ENCODE results near the gene ZMIZ1. TPM values are rescaled to one million over a fixed set of nuclear protein-coding genes. Genes with fewer than 3 reads are reported as not detected.

The ZMIZ1 gene
- polyA plus RNA-seq, 2 of the 4 experiments (the other 2 are of a cell fraction): 8.1 to 30.3 TPM

DNA sequence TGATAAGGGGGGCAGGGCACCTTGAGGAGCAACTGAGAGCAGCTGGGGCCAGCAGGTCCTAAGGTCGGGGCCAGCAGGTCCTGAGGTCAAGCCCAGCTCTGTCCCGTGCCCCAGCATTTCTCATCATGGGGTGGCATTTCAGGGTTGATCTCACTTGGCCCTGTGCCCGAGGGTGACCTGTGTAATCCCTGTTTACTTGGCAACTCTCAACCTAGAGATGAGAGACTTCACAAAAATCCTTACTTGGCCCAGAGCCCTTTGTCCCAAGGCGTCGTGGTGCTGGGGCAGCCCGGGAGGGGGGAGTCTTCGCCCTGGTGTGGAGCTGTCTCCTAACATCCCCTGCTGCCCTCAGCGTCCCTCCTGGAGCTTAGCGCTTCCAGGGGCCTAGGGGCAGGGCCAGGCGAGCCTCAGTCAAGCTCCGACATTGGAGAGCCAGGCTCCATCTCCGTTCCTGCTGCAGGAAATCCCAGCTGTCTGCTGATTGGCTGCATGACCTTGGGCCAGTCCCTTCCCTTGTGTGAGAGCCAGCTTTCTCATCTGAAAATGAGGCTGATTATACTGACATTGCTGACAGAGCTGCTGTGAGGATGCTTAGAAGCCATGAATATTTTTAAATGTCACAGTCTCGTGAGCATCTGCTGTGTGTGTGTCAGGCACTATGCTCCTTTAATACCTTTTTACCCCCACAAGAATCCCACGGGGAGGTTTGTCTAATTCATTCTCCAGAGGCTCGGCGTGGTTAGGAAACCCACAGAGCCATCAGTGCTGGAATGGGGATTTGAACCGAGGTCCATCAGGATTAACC lies 94.3 kb downstream of the ZMIZ1 start (continued):
- TF ChIP-seq ZSCAN20 (CRISPR knock-in tag; IDR thresholded peaks at IDR 0.05) (no peak), HDAC2 (IDR thresholded peaks at IDR 0.05) (no peak), CHD4 (IDR thresholded peaks at IDR 0.05; ENCODE audit: borderline replicate concordance) (no peak), CBX8 (IDR thresholded peaks at IDR 0.05) (no peak), BHLHE40 (IDR thresholded peaks at IDR 0.05; ENCODE audit: low read depth, low read length) (no peak), JUNB (IDR thresholded peaks at IDR 0.05) (peak; percentile 60; the same call in 1 of the 2 replicates), POLR2A (IDR thresholded peaks at IDR 0.05; ENCODE audit: low read length) (no peak), CEBPB (IDR thresholded peaks at IDR 0.05) (peak in 1 of 2 experiments; percentile 49; a peak in 1 of 4 replicates), TP53 (CRISPR knock-in tag; IDR thresholded peaks at IDR 0.05) (no peak), HOXB5 (CRISPR knock-in tag; IDR thresholded peaks at IDR 0.05) (no peak), RARB (CRISPR knock-in tag; IDR thresholded peaks at IDR 0.05) (no peak), KDM1A (IDR thresholded peaks at IDR 0.05; ENCODE audit: low read depth) (no peak), MAZ (IDR thresholded peaks at IDR 0.05; ENCODE audit: borderline replicate concordance, low read depth, low read length) (no peak), FOSB (CRISPR knock-in tag; IDR thresholded peaks at IDR 0.05) (no peak), RCOR1 (IDR thresholded peaks at IDR 0.05; ENCODE audit: low read depth, low read length) (no peak), JUN (IDR thresholded peaks at IDR 0.05) (peak; percentile 57 to 75; a peak in 4 of 5 replicates), RNF2 (IDR thresholded peaks at IDR 0.05; ENCODE audit: borderline replicate concordance, low read depth) (no peak), GATA3 (IDR thresholded peaks at IDR 0.05; ENCODE audit: borderline replicate concordance) (peak; percentile 82; the same call in 1 of the 2 replicates), PHF8 (IDR thresholded peaks at IDR 0.05; ENCODE audit: borderline replicate concordance, low read depth) (no peak), EHMT2 (IDR thresholded peaks at IDR 0.05; ENCODE audit: low read depth) (no peak), CBX2 (IDR thresholded peaks at IDR 0.05; ENCODE audit: borderline replicate concordance, low read depth) (no peak), CHD2 (IDR thresholded peaks at IDR 0.05; ENCODE audit: low read length, partially characterized antibody) (no peak), KDM5A (IDR thresholded peaks at IDR 0.05) (no peak), MAFK (IDR thresholded peaks at IDR 0.05; ENCODE audit: partially characterized antibody) (no peak), SREBF2 (IDR thresholded peaks at IDR 0.05) (no peak), ZC3H11A (IDR thresholded peaks at IDR 0.05) (no peak), POLR2AphosphoS2 (conservative IDR thresholded peaks at IDR 0.05; ENCODE audit: low read length) (no peak), RAD21 (conservative IDR thresholded peaks at IDR 0.05 in 1 of 2, IDR thresholded peaks at IDR 0.05 in 1 of 2) (peak; percentile 15 to 33; a peak in 2 of 5 replicates)
- TF ChIP-seq, protein P1, sequence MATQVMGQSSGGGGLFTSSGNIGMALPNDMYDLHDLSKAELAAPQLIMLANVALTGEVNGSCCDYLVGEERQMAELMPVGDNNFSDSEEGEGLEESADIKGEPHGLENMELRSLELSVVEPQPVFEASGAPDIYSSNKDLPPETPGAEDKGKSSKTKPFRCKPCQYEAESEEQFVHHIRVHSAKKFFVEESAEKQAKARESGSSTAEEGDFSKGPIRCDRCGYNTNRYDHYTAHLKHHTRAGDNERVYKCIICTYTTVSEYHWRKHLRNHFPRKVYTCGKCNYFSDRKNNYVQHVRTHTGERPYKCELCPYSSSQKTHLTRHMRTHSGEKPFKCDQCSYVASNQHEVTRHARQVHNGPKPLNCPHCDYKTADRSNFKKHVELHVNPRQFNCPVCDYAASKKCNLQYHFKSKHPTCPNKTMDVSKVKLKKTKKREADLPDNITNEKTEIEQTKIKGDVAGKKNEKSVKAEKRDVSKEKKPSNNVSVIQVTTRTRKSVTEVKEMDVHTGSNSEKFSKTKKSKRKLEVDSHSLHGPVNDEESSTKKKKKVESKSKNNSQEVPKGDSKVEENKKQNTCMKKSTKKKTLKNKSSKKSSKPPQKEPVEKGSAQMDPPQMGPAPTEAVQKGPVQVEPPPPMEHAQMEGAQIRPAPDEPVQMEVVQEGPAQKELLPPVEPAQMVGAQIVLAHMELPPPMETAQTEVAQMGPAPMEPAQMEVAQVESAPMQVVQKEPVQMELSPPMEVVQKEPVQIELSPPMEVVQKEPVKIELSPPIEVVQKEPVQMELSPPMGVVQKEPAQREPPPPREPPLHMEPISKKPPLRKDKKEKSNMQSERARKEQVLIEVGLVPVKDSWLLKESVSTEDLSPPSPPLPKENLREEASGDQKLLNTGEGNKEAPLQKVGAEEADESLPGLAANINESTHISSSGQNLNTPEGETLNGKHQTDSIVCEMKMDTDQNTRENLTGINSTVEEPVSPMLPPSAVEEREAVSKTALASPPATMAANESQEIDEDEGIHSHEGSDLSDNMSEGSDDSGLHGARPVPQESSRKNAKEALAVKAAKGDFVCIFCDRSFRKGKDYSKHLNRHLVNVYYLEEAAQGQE (IDR thresholded peaks at IDR 0.05): 0 out of 2 replicates have a peak, but pooled peaks have one; percentile 30
- TF ChIP-seq, protein P2, sequence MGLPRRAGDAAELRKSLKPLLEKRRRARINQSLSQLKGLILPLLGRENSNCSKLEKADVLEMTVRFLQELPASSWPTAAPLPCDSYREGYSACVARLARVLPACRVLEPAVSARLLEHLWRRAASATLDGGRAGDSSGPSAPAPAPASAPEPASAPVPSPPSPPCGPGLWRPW (IDR thresholded peaks at IDR 0.05): no peak
- TF ChIP-seq, protein P3, sequence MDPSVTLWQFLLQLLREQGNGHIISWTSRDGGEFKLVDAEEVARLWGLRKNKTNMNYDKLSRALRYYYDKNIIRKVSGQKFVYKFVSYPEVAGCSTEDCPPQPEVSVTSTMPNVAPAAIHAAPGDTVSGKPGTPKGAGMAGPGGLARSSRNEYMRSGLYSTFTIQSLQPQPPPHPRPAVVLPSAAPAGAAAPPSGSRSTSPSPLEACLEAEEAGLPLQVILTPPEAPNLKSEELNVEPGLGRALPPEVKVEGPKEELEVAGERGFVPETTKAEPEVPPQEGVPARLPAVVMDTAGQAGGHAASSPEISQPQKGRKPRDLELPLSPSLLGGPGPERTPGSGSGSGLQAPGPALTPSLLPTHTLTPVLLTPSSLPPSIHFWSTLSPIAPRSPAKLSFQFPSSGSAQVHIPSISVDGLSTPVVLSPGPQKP (IDR thresholded peaks at IDR 0.05; ENCODE audit: low read depth, low read length): no peak
- TF ChIP-seq, protein P4, sequence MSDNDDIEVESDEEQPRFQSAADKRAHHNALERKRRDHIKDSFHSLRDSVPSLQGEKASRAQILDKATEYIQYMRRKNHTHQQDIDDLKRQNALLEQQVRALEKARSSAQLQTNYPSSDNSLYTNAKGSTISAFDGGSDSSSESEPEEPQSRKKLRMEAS (IDR thresholded peaks at IDR 0.05): peak; percentile 67
- TF ChIP-seq, protein P5, sequence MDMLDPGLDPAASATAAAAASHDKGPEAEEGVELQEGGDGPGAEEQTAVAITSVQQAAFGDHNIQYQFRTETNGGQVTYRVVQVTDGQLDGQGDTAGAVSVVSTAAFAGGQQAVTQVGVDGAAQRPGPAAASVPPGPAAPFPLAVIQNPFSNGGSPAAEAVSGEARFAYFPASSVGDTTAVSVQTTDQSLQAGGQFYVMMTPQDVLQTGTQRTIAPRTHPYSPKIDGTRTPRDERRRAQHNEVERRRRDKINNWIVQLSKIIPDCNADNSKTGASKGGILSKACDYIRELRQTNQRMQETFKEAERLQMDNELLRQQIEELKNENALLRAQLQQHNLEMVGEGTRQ (IDR thresholded peaks at IDR 0.05): no peak
- TF ChIP-seq, protein P6, sequence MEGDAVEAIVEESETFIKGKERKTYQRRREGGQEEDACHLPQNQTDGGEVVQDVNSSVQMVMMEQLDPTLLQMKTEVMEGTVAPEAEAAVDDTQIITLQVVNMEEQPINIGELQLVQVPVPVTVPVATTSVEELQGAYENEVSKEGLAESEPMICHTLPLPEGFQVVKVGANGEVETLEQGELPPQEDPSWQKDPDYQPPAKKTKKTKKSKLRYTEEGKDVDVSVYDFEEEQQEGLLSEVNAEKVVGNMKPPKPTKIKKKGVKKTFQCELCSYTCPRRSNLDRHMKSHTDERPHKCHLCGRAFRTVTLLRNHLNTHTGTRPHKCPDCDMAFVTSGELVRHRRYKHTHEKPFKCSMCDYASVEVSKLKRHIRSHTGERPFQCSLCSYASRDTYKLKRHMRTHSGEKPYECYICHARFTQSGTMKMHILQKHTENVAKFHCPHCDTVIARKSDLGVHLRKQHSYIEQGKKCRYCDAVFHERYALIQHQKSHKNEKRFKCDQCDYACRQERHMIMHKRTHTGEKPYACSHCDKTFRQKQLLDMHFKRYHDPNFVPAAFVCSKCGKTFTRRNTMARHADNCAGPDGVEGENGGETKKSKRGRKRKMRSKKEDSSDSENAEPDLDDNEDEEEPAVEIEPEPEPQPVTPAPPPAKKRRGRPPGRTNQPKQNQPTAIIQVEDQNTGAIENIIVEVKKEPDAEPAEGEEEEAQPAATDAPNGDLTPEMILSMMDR (IDR thresholded peaks at IDR 0.05): no peak
- TF ChIP-seq, protein P7, sequence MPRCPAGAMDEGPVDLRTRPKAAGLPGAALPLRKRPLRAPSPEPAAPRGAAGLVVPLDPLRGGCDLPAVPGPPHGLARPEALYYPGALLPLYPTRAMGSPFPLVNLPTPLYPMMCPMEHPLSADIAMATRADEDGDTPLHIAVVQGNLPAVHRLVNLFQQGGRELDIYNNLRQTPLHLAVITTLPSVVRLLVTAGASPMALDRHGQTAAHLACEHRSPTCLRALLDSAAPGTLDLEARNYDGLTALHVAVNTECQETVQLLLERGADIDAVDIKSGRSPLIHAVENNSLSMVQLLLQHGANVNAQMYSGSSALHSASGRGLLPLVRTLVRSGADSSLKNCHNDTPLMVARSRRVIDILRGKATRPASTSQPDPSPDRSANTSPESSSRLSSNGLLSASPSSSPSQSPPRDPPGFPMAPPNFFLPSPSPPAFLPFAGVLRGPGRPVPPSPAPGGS (IDR thresholded peaks at IDR 0.05): no peak
